ENCODE data around the gene COL7A1. TPM values are rescaled to one million over a fixed set of nuclear protein-coding genes. Genes with fewer than 3 reads are reported as not detected.
"Not testable (repeated sequence)": the region's sequence is repeated elsewhere in the genome, so short reads cannot be mapped to it uniquely, and the experiment has no call there.

Gene COL7A1
- total RNA-seq, 2 experiments from 2014 or later = 0.40 to 1.4 TPM

GRCh38 chr3:48552111-48552951, 42.8 kb downstream of the COL7A1 start:
- H3K4me3 Mint-ChIP-seq = no peak overlapping the region
- H3K27ac Mint-ChIP-seq = no peak overlapping the region
- H3K4me1 Mint-ChIP-seq = peaks cover 28% of the 10 kb centered on the region

DNA sequence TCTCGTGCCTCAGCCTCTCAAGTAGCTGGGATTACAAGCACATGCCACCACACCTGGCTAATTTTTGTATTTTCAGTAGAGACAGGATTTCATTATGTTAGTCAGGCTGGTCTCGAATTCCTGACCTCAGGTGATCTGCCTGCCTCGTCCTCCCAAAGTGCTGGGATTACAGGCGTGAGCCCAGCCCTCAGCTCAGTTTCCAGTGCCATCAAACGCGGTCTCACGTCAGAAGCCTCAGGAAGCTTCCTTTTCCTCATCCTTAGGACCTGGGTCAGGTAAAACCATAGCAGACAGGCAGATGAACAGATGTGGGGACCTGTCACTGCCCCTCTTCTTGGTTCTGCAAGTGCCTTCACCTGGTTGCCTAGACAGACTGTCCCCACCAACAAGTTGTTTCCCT, 43.5 kb downstream of the COL7A1 start:
- not testable (repeated sequence) for H3K9me3 Mint-ChIP-seq

More at GRCh38 chr3:48552111-48552951, 42.8 kb downstream of the COL7A1 start:
- no peak for DNase-seq
- Mint-ChIP-seq H3K27me3 (no peaks in the 10 kb centered on the region), H3K36me3 (ENCODE audit: low read depth) (peaks cover 31% of the 10 kb centered on the region), H3K9me3 (no peaks in the 10 kb centered on the region)
- ChIA-PET CTCF (interaction anchor here (0.7 to 13.5 kb wide), 10 partner anchors 8 to 152 kb away, joined by 3 to 180 read pairs (median 4); partner anchors contain the start of genes ATRIP, CCDC51 and TMA7), POLR2A (interaction anchor here (0.9 to 2.4 kb wide), 3 partner anchors 80 to 113 kb away, joined by 4 to 9 read pairs (median 8); partner anchors contain the start of genes CCDC51 and TMA7)

DNA sequence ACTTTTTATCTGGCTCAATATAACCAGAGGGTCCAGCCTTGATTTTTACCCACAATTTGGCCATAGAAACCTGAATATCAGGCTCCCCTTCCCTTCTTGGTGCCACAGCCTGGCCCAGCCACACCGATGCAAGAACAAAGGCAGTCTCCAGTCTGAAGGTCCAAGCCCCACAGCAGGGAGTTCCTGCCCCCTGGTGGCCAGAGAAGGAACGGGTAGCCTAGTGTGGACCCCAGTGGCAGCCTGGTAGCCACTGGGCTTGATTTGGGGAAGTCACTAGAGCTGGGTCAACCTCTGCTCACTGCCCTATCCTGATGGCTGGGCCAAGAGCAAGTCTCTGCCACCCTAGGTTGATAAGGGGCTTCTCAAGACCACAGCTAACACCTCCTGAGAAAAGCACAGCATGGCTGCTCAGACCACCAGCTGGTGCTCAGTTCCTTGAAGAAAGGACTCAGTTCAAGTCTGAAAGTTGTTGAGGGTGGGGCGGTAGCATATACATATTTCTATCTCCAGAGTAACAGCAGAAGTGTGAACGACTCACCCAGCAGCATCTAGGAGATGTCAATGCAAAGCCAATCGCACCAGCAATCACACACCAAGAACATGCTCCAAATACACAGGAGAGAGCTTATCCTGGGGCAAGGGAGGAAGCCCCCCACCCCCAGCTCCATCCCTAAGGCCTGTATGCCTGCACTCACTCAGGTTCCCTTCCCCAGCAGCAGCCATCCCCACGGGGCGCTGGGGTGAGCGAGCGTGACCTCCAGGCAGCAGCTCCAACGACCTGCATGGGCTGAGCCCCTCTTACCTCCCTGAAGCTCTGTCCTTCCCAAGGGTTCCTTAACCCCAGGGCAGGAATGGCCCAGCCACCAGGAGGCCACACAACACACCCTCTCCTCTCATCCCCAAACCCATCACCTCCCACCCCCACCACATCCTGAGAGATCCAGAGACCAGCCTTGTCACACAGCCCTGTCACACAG, 46.1 kb downstream of the COL7A1 start:
- ChIA-PET POLR2A (interaction anchor here (0.8 to 2.9 kb wide), 11 partner anchors 9 to 309 kb away, joined by 3 to 24 read pairs (median 4); partner anchors contain the start of genes ATRIP, CCDC51, TMA7 and ZNF589), CTCF (interaction anchor here (0.6 to 13.5 kb wide), 34 partner anchors 9 to 295 kb away, joined by 3 to 180 read pairs (median 4); partner anchors contain the start of genes ATRIP, CCDC51, PFKFB4 and TMA7)
- peaks cover 8% of the 10 kb centered on the region for H3K4me1 Mint-ChIP-seq
- no peak overlapping the region for H3K4me3 Mint-ChIP-seq
- peak; percentile 87 for DNase-seq
- peaks cover 36% of the 10 kb centered on the region for H3K36me3 Mint-ChIP-seq (ENCODE audit: low read depth)
- H3K27me3 Mint-ChIP-seq = no peaks in the 10 kb centered on the region
- no peak overlapping the region for H3K27ac Mint-ChIP-seq
- no peaks in the 10 kb centered on the region for H3K9me3 Mint-ChIP-seq

More for the DNA sequence above, 43.5 kb downstream of the COL7A1 start:
- DNase-seq, H3K27me3 Mint-ChIP-seq, H3K4me3 Mint-ChIP-seq, H3K27ac Mint-ChIP-seq: not testable (repeated sequence)
- CTCF ChIA-PET = interaction anchor here (0.6 to 13.5 kb wide), 6 partner anchors 9 to 332 kb away, joined by 3 to 180 read pairs (median 6); no protein-coding TSS in a partner anchor
- POLR2A ChIA-PET = interaction anchor here (0.9 kb wide), 1 partner anchor 112 kb away, joined by 4 read pairs; the partner anchor contains the start of genes CCDC51 and TMA7
- peaks cover 26% of the 10 kb centered on the region for H3K4me1 Mint-ChIP-seq
- peaks cover 34% of the 10 kb centered on the region for H3K36me3 Mint-ChIP-seq (ENCODE audit: low read depth)

GRCh38 chr3:48548126-48548525, 47.0 kb downstream of the COL7A1 start:
- Mint-ChIP-seq H3K27ac (no peak overlapping the region), H3K4me3 (no peak overlapping the region), H3K27me3 (no peaks in the 10 kb centered on the region), H3K9me3 (no peaks in the 10 kb centered on the region), H3K4me1 (peaks cover 5% of the 10 kb centered on the region), H3K36me3 (ENCODE audit: low read depth) (peaks cover 41% of the 10 kb centered on the region)
- ChIA-PET CTCF (interaction anchor here (0.9 to 13.5 kb wide), 11 partner anchors 10 to 148 kb away, joined by 3 to 180 read pairs (median 7); partner anchors contain the start of genes CCDC51, PFKFB4, TMA7 and UCN2), POLR2A (interaction anchor here (1.1 to 2.9 kb wide), 2 partner anchors 15 to 108 kb away, joined by 3 to 24 read pairs; partner anchors contain the start of genes CCDC51, TMA7 and UCN2)
- no peak for DNase-seq

GRCh38 chr3:48546203-48546829, 48.8 kb downstream of the COL7A1 start:
- Mint-ChIP-seq H3K4me1 (peaks cover 7% of the 10 kb centered on the region), H3K27ac (no peak overlapping the region), H3K4me3 (no peak overlapping the region), H3K9me3 (no peaks in the 10 kb centered on the region), H3K27me3 (no peaks in the 10 kb centered on the region), H3K36me3 (ENCODE audit: low read depth) (peaks cover 46% of the 10 kb centered on the region)
- DNase-seq = no peak
- POLR2A ChIA-PET = interaction anchor here (1.2 kb wide), 1 partner anchor 80 kb away, joined by 4 read pairs; no protein-coding TSS in a partner anchor
- CTCF ChIA-PET = interaction anchor here (0.6 to 13.5 kb wide), 10 partner anchors 30 to 146 kb away, joined by 3 to 180 read pairs (median 6); partner anchors contain the start of genes CCDC51 and TMA7

DNA sequence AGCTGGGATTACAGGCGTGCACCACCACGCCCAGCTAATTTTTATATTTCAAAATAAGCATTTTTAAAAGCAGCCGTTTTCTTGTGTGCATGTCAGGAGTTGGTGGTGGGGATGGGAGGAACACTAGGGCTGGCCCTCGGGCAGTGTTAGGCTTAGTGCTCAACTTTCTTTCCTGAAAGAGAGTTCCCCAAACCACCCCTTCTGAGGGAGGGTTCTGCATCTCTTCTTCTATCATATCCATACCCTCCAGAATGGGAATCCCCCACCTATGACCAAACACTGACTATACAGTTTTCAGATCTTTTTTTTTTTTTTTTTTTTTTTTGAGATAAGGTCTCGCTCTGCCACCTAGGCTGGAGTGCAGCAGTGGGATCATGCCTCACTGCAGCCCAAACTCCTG, 51.0 kb downstream of the COL7A1 start:
- ChIA-PET CTCF (interaction anchor here (0.6 to 1.8 kb wide), 3 partner anchors 14 to 108 kb away, joined by 3 to 19 read pairs (median 7); no protein-coding TSS in a partner anchor), POLR2A (no interaction called here)
- Mint-ChIP-seq H3K27me3 (no peaks in the 10 kb centered on the region), H3K27ac (no peak overlapping the region), H3K4me1 (peaks cover 7% of the 10 kb centered on the region), H3K4me3 (no peak overlapping the region), H3K36me3 (ENCODE audit: low read depth) (peaks cover 43% of the 10 kb centered on the region), H3K9me3 (no peaks in the 10 kb centered on the region)
- DNase-seq = no peak

DNA sequence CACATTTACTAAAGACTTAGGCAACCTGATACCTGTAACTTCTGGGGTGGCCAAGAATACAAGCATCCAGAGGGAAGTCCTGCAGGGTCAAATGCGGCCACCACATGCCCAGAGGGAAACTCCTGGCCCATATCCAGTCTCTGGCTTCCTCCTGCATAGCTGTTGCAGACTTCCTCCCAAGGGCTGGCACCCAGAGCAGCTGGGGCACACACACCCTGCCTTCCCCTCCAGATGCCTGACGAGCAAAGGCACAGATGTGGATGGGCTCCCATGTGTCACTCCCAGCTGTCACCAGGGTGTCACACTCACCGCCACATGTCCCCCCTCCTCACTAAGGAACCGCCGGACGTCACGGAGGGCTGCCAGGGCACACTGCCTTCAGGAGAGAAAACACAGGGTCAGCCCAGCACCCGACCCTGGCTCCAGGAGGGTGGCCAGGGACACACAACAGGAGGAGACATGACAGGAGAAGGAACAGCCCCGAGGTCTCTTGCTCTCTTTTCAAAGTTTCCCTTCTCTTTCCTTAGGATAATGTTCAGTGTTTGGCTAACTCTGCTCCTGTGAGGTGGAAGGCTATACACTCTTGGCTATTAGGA, 51.8 kb downstream of the COL7A1 start:
- DNase-seq = no peak
- no peak overlapping the region for H3K4me3 Mint-ChIP-seq
- no peaks in the 10 kb centered on the region for H3K9me3 Mint-ChIP-seq
- no peaks in the 10 kb centered on the region for H3K27me3 Mint-ChIP-seq
- no peak overlapping the region for H3K27ac Mint-ChIP-seq
- peaks cover 40% of the 10 kb centered on the region for H3K36me3 Mint-ChIP-seq (ENCODE audit: low read depth)
- H3K4me1 Mint-ChIP-seq = peaks cover 2% of the 10 kb centered on the region
- ChIA-PET CTCF (no interaction called here), POLR2A (no interaction called here)

DNA sequence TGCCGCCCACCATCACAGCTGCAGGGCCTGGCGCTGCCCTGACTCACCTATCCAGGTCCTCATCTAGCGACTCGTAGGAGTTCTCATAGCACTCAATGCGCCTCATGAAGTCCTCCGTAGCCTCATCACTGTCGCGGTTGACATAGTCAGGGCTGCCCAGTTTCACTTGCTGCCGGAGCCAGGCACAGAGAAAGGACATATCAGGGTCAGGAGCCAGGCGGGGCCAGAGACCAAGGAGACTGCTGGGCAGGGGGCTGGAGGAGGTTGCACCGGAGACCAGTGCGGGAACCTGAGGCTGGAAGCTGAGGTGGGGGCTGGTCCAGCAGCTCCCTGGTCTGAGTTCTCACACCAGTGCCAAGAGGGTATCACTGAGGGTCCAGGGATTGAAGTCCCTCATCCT, 56.7 kb downstream of the COL7A1 start:
- ChIA-PET CTCF (no interaction called here), POLR2A (no interaction called here)
- no peaks in the 10 kb centered on the region for H3K27me3 Mint-ChIP-seq
- peaks cover 10% of the 10 kb centered on the region for H3K4me1 Mint-ChIP-seq
- H3K4me3 Mint-ChIP-seq = no peak overlapping the region
- H3K36me3 Mint-ChIP-seq (ENCODE audit: low read depth) = peaks cover 43% of the 10 kb centered on the region
- DNase-seq = no peak
- no peak overlapping the region for H3K27ac Mint-ChIP-seq
- H3K9me3 Mint-ChIP-seq = no peaks in the 10 kb centered on the region

DNA sequence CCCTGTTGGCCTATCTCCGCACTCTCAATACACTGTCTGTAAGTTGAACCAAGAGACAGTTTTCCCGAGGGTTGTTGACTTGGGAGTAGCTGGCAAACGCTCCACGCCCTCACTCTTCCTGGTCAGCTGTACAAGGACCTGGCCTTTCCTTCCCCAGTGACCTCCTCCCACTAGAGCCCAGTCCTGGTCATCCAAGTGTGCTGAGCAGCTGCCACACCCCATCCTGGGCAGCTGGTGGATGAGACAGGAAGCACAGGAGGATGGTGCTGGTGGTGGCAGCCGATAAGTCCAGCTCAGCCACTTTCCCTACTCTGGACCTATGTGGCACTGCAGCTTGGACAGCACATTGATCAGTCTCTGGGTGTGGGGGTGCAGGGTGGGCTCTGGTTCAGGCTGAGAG, 58.3 kb downstream of the COL7A1 start:
- H3K4me3 Mint-ChIP-seq = no peak overlapping the region
- ChIA-PET POLR2A (interaction anchor here (1.5 kb wide), 1 partner anchor 96 kb away, joined by 4 read pairs; no protein-coding TSS in a partner anchor), CTCF (interaction anchor here (0.6 to 1.6 kb wide), 5 partner anchors 8 to 101 kb away, joined by 3 to 5 read pairs (median 3); partner anchors contain the start of genes ATRIP and SLC26A6)
- no peaks in the 10 kb centered on the region for H3K9me3 Mint-ChIP-seq
- DNase-seq = no peak
- peaks cover 12% of the 10 kb centered on the region for H3K4me1 Mint-ChIP-seq
- peaks cover 38% of the 10 kb centered on the region for H3K36me3 Mint-ChIP-seq (ENCODE audit: low read depth)
- no peak overlapping the region for H3K27ac Mint-ChIP-seq
- no peaks in the 10 kb centered on the region for H3K27me3 Mint-ChIP-seq

- H3K27ac Mint-ChIP-seq = no peak overlapping the region
- ChIA-PET CTCF (interaction anchor here (1.0 to 1.6 kb wide), 3 partner anchors 9 to 100 kb away, joined by 3 to 5 read pairs (median 5); no protein-coding TSS in a partner anchor), POLR2A (interaction anchor here (1.5 kb wide), 1 partner anchor 95 kb away, joined by 4 read pairs; no protein-coding TSS in a partner anchor)
- no peak for DNase-seq
- no peaks in the 10 kb centered on the region for H3K27me3 Mint-ChIP-seq
- H3K4me1 Mint-ChIP-seq = peaks cover 12% of the 10 kb centered on the region
- no peak overlapping the region for H3K4me3 Mint-ChIP-seq
- no peaks in the 10 kb centered on the region for H3K9me3 Mint-ChIP-seq
- peaks cover 41% of the 10 kb centered on the region for H3K36me3 Mint-ChIP-seq (ENCODE audit: low read depth)
Measured at GRCh38 chr3:48536116-48536515, 59.0 kb downstream of the COL7A1 start.

DNA sequence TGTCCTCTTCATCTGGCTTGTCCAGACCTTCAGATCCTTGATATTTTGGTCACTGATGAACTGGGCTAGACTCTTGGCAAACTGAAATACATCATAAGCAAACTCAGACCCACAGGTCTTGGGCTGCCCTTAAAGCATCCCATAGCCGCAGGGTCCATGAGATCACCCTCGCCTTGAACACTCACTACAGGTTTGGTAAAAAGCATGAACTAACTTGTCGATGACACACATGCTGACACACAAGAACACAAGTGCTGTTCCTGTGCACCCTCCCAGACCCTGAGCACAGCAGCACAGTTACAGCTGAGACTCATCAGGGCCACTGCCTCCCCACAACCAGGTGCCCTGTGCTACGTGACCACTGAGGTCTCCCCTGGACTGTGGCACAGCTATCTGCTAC, 59.6 kb downstream of the COL7A1 start:
- H3K4me1 Mint-ChIP-seq = peaks cover 12% of the 10 kb centered on the region
- H3K4me3 Mint-ChIP-seq = no peak overlapping the region
- ChIA-PET POLR2A (interaction anchor here (1.5 kb wide), 1 partner anchor 95 kb away, joined by 4 read pairs; no protein-coding TSS in a partner anchor), CTCF (interaction anchor here (1.1 to 1.6 kb wide), 2 partner anchors 9 to 14 kb away, joined by 3 to 5 read pairs; no protein-coding TSS in a partner anchor)
- no peak overlapping the region for H3K27ac Mint-ChIP-seq
- no peak for DNase-seq
- H3K36me3 Mint-ChIP-seq (ENCODE audit: low read depth) = peaks cover 44% of the 10 kb centered on the region
- H3K27me3 Mint-ChIP-seq = no peaks in the 10 kb centered on the region
- H3K9me3 Mint-ChIP-seq = no peaks in the 10 kb centered on the region
